WI38 (cell line): ENCODE data around the gene ECT2.
A peak's percentile ranks its signal among the peaks of the same experiment; 100 is the strongest.
"Not testable (repeated sequence)": the region's sequence is repeated elsewhere in the genome, so short reads cannot be mapped to it uniquely, and the experiment has no call there.

ENCODE experiments used
- H3K4me3 ChIP-seq: 2 replicates; pipeline ENCODE4 v1.5.1; 2011; ENCODE audit warnings: low read depth, mild to moderate bottlenecking, control low read depth, low read length
- TF ChIP-seq, protein P1 (sequence below): IDR thresholded peaks from 2 replicates; pipeline ENCODE4 v1.5.1; 2012; ENCODE audit warnings: low read depth, mild to moderate bottlenecking, control low read depth, low read length

Gene ECT2

DNA sequence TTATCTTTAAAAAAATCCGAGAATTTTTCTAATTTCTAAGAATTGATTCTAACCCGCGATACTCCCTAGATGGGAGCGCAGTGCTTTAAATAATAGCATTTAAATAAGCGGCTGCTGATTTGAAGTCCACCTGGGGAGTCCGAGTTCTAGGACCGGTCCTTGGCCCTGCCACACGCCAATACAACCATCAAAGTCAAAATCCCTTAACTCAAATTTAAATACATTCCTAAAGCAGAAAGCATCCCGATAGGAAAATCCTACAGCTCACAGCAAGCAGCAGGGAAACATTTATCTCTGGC, 508 bp upstream of the ECT2 start:
- TF ChIP-seq, protein P1, sequence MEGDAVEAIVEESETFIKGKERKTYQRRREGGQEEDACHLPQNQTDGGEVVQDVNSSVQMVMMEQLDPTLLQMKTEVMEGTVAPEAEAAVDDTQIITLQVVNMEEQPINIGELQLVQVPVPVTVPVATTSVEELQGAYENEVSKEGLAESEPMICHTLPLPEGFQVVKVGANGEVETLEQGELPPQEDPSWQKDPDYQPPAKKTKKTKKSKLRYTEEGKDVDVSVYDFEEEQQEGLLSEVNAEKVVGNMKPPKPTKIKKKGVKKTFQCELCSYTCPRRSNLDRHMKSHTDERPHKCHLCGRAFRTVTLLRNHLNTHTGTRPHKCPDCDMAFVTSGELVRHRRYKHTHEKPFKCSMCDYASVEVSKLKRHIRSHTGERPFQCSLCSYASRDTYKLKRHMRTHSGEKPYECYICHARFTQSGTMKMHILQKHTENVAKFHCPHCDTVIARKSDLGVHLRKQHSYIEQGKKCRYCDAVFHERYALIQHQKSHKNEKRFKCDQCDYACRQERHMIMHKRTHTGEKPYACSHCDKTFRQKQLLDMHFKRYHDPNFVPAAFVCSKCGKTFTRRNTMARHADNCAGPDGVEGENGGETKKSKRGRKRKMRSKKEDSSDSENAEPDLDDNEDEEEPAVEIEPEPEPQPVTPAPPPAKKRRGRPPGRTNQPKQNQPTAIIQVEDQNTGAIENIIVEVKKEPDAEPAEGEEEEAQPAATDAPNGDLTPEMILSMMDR, result no peak
- H3K4me3 ChIP-seq, result peak overlapping the region; percentile 96

DNA sequence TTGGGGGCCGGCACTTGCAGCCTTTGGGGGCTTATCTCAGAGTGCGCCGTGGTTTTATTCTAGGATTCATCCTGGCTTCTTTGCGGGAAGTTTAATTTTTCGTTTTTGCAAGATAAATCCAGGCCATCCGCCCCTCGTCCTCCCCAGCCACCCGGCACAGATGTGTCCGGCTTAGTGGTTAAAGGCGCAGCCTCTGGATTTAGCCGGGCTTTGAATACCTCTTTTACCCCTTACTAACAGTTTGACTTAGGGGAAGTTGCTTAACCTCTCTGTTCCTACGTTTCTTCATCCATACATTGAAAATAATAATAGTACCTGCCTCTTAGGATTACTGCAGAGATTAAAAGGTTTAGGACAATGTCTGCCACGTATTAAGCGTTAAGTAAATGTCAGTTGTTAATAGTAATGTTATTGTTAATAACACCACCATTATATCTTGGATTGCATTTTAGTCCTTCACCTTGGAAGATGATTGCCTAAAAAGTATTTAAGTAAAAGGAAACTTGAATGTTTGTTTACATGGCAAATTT, 714 bp downstream of the ECT2 start:
- TF ChIP-seq, protein P1, result no peak
- H3K4me3 ChIP-seq, result peak overlapping the region; percentile 96

DNA sequence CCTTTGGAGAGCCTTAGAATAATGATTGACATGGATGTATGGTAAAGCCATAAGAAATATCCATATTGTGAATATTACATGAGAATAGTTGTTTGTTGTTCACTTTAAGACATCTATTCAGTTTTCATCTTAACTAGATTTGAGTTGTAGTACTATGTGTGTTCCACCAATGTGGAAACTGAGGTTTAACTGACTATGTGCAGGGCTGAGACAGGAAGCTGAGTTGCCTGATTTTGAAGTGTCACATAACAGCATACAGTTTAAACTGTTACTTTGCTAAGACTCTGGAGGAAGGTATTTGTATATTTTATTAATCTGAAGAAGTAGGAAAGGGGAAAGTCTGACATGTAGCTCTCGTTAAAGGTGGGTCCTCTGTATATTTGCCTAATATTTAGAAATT, 2.1 kb downstream of the ECT2 start:
- no peak overlapping the region for H3K4me3 ChIP-seq
- TF ChIP-seq, protein P1, result no peak

DNA sequence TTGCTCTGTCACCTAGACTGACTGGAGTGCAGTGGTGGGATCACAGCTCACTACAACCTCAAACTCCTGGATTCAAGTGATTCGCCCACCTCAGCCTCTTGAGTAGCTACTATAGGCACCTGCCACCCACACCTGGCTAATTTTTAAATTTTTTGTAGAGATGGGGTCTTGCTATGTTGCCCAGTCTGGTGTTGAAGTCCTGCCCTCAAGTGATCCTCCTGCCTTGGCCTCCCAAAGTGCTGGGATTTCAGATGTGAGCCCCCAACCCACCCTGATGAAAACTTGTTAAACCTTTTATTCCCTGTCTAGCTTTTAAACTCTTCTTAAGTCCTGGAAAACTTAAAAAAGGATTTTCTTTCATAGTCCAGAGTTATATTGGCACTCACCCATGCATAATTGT, 2.6 kb downstream of the ECT2 start:
- TF ChIP-seq, protein P1, result no peak
- no peak overlapping the region for H3K4me3 ChIP-seq

DNA sequence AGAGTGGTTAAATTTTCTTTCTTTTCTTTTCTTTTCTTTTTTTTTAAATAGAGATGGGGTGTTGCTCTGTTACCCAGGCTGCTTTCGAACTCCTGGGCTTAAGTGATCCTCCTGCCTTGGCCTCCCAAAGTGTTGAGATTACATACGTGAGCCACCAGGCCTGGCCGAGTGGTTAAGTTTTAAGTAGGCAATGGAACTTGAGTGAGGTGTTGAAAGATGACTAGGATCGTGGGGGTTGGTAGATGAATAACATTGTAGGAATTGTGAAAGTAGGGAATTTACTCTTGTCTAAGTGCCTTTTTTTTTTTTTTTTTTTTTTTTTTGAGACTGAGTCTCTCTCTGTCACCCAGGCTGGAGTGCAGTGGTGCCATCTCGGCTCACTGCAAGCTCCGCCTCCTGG, 9.9 kb downstream of the ECT2 start:
- H3K4me3 ChIP-seq, result not testable (repeated sequence)

DNA sequence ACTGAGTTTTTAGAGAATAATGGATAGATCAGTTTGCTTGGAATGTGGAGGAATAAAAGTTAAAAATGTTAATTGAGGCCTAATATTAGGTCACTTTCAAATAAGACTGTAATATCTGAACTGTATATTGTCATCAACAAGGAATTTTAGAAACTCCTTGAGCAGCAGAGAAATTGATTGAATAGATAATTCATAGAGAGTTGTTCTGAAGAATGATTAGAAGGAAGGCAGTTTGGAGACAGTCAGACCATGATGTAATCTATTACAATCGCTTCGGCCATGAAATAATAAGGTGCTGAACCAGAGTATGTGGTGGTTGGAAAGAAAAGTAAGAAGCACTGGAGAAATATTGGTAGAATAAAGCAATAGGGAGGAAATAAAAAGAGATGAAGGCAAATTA, 15.7 kb downstream of the ECT2 start:
- TF ChIP-seq, protein P1, result no peak
- H3K4me3 ChIP-seq, result no peak overlapping the region

DNA sequence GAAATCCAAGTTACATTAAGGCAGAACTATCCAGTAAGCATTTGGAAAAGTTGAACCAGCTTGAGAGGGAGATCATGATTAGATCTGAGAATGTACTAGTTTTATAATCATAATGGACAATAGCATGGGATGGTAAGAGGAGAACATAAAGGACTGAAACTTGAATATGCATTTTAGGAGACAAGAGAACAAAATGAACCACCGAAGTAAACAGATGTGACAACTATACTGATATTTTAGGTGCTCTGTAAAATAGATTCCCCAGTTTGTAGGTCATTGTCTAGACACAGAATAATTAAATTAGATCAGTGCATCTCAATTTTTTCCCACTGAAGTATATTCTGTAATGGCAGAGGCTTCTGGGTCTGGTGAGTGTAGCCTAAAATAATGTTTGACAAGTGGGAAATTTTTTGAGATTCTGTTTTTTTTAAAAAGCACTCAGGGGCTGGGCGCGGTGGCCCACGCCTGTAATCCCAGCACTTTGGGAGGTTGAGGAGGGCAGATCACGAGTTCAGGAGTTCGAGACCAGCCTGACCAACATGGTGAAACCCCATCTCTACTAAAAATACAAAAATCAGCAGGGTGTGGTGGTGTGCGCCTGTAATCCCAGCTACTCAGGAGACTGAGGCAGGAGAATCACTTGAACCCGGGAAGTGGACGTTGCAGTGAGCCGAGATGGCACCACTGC, 16.3 kb downstream of the ECT2 start:
- TF ChIP-seq, protein P1, result no peak
- no peak overlapping the region for H3K4me3 ChIP-seq

DNA sequence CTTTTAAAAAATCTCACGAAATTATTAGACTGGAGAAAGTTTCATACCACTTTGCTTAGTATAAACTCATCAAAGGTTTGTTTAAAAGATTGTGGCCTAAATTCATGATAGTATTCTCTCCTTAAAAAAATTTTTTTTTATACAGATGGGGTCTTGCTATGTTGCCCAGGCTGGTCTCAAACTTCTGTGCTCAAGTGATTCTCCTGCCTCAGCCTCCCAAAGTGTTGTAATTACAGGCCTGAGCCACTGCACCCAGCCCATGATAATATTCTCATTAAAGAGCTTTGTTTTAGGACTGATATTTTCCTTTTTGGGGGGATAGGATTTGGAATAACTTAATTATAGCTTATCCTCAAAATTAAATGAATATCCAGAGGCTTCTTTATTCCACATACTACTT, 19.9 kb downstream of the ECT2 start:
- no peak overlapping the region for H3K4me3 ChIP-seq
- TF ChIP-seq, protein P1, result no peak
